Non-pigmented ciliary epithelial cell (primary cell): ENCODE data around the gene NCEH1.

Experiments used
- DNase-seq: peaks from one replicate; pipeline ENCODE4 v3.0.0-alpha.2; 2010; ENCODE audit warnings: low read depth

The NCEH1 gene

GRCh38 chr3:172581757-172582166 lies 129.1 kb downstream of the NCEH1 start:
- no peak for DNase-seq

GRCh38 chr3:172580680-172581401 lies 130.0 kb downstream of the NCEH1 start:
- no peak for DNase-seq
